ENCODE measurements around the gene TWIST2. TPM values are rescaled to one million over a fixed set of nuclear protein-coding genes. Genes with fewer than 3 reads are reported as not detected.

The TWIST2 gene
- total RNA-seq, 1 experiment from 2014 or later = 0.22 TPM

GRCh38 chr2:238948765-238949641 lies 101.1 kb downstream of the TWIST2 start:
- no peaks in the 10 kb centered on the region for H4K20me1 ChIP-seq (ENCODE audit: control insufficient read depth, insufficient read depth, insufficient read length)
- no peak overlapping the region for H4K5ac ChIP-seq (ENCODE audit: insufficient read length, low read depth, low read length)
- H3K18ac ChIP-seq (ENCODE audit: insufficient read length, low read depth, low read length) = no peak overlapping the region
- no peak overlapping the region for H3K9ac ChIP-seq (ENCODE audit: extremely low read depth, insufficient read length, low read length)
- no peak overlapping the region for H4K91ac ChIP-seq (ENCODE audit: insufficient read length, low read depth, low read length)
- H3K4me2 ChIP-seq (ENCODE audit: insufficient read depth, insufficient read length, low read length) = no peak overlapping the region
- no peak overlapping the region for H4K8ac ChIP-seq (replicated peaks; ENCODE audit: insufficient read length, low read depth, low read length)
- DNase-seq = peak; percentile 9
- no peak overlapping the region for H2BK120ac ChIP-seq (ENCODE audit: low read depth, low read length, poor library complexity, severe bottlenecking)
- Mint-ChIP-seq H3K9me3 (no peaks in the 10 kb centered on the region), H3K4me1 (0 out of 4 replicates have a peak, but pooled peaks cover 2 to 10% of the 10 kb centered on the region in 2 experiments), H3K36me3 (ENCODE audit: insufficient read depth in 1 of 3, low read depth in 3 of 3) (no peaks in the 10 kb centered on the region), H3K27me3 (ENCODE audit: low read depth) (peaks cover 9% of the 10 kb centered on the region), H3K27ac (no peak overlapping the region), H3K4me3 (no peak overlapping the region; a peak in 1 of 5 replicates)
- H2BK12ac ChIP-seq (ENCODE audit: insufficient read length, low read depth, low read length) = no peak overlapping the region
- no peak for TF ChIP-seq CTCF (conservative IDR thresholded peaks at IDR 0.05)
- no peak overlapping the region for H3K4ac ChIP-seq (ENCODE audit: low read depth, low read length)
- no peaks in the 10 kb centered on the region for H3K4me1 ChIP-seq (ENCODE audit: insufficient read depth, low read length)
- H3K56ac ChIP-seq (ENCODE audit: insufficient read length, low read depth, low read length) = no peak overlapping the region
- no CpG with 5 or more reads among the region's 7 CpGs for WGBS (ENCODE audit: extremely low coverage, insufficient read length, low lambda C conversion rate)
- no peaks in the 10 kb centered on the region for H3K27me3 ChIP-seq (ENCODE audit: insufficient read depth, low read length)
- H2AK5ac ChIP-seq (ENCODE audit: insufficient read length, low read length) = no peak overlapping the region
- no peak overlapping the region for H3K23ac ChIP-seq (ENCODE audit: insufficient read length, low read depth, low read length)
- H3K79me2 ChIP-seq (ENCODE audit: insufficient read depth, low read length) = no peaks in the 10 kb centered on the region
- H2AFZ ChIP-seq (ENCODE audit: low read length) = no peak overlapping the region
- no peaks in the 10 kb centered on the region for H3K9me3 ChIP-seq (ENCODE audit: control insufficient read depth, low read depth, low read length)
- H3K23me2 ChIP-seq (ENCODE audit: insufficient read length, low read depth, low read length, poor library complexity, severe bottlenecking) = no peaks in the 10 kb centered on the region
- no peak overlapping the region for H3K14ac ChIP-seq (ENCODE audit: insufficient read depth, low read length)
- no peak overlapping the region for H2BK20ac ChIP-seq (ENCODE audit: low read depth, low read length, poor library complexity, severe bottlenecking)
- H3K27ac ChIP-seq (ENCODE audit: insufficient read length, low read depth, low read length) = no peak overlapping the region
- H2BK15ac ChIP-seq (ENCODE audit: low read depth, low read length) = no peak overlapping the region
- H3K79me1 ChIP-seq (ENCODE audit: insufficient read depth, low read depth, low read length, poor library complexity, severe bottlenecking) = no peaks in the 10 kb centered on the region
- H2BK5ac ChIP-seq (ENCODE audit: insufficient read length, low read length) = no peak overlapping the region
- no peak overlapping the region for H3T11ph ChIP-seq (ENCODE audit: low read length)

All from H9 (cell line).